Type B pancreatic cell (in vitro differentiated cells): ENCODE measurements around the gene C1QTNF9. TPM values are rescaled to one million over a fixed set of nuclear protein-coding genes. Genes with fewer than 3 reads are reported as not detected.

ENCODE experiments used
- DNase-seq: peaks from one replicate; pipeline ENCODE4 v3.0.0; 2021; ENCODE audit warnings: mixed read lengths; ENCODE audit not compliant: unreplicated experiment; ENCODE audit errors: extremely low spot score
- H3K27ac Mint-ChIP-seq: 2 replicates; pipeline ENCODE4 v1.8.0; 2021; ENCODE audit warnings: mild to moderate bottlenecking, mixed read lengths
- H3K27me3 Mint-ChIP-seq: 2 replicates; pipeline ENCODE4 v1.8.0; 2021; ENCODE audit warnings: mixed read lengths
- H3K36me3 Mint-ChIP-seq: 2 replicates; pipeline ENCODE4 v1.8.0; 2021; ENCODE audit warnings: mixed read lengths
- H3K4me1 Mint-ChIP-seq: one replicate; pipeline ENCODE4 v1.8.0; 2021; ENCODE audit warnings: mixed read lengths; ENCODE audit not compliant: unreplicated experiment
- H3K4me3 Mint-ChIP-seq: 2 replicates; pipeline ENCODE4 v1.8.0; 2021; ENCODE audit warnings: mild to moderate bottlenecking, mixed read lengths
- H3K9me3 Mint-ChIP-seq: 2 replicates; pipeline ENCODE4 v1.8.0; 2021; ENCODE audit warnings: mixed read lengths
- CTCF ChIP-seq: fragments of 200-600 bp; sonication (generic); conservative IDR thresholded peaks from 2 replicates; pipeline ENCODE4 v1.5.0; 2021; ENCODE audit warnings: antibody characterized with exemption, mild to moderate bottlenecking
- total RNA-seq: library from RNA; stranded (reverse); gene quantifications from 2 replicates; pipeline ENCODE4 v1.2.1, GENCODE V29; 2021; ENCODE audit warnings: low replicate concordance

The C1QTNF9 gene
- total RNA-seq, 1 donor from 2014 or later: not detected

DNA sequence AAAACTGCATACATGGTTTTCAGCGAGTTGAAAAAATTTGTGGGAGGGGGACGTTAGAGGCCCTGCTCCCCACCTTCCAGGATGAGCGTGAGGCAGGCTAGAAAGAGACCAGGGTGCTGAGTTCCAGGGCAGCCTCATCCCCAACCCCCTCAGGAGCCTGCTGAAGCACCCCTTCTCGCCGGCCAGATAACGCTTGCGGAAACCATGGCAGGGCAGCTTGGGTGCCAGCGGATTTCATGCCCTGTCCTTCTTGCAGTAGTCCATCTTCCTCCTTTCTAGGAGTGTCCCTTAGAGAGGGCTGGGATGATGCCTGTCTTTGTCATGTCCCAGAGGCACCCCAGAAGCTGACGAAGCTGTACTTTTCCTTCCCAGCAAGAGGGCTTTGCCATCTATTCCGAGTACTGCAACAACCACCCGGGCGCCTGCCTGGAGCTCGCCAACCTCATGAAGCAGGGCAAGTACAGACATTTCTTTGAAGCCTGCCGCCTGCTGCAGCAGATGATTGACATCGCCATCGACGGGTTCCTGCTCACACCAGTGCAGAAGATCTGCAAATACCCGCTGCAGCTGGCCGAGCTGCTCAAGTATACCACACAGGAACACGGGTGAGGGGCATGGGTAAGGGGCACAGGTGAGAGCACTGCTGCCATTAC, 19.0 kb upstream of the C1QTNF9 start:
- no peak overlapping the region for H3K27ac Mint-ChIP-seq
- H3K9me3 Mint-ChIP-seq: no peaks in the 10 kb centered on the region
- peaks cover 25% of the 10 kb centered on the region for H3K36me3 Mint-ChIP-seq
- peaks cover 7% of the 10 kb centered on the region for H3K4me1 Mint-ChIP-seq
- DNase-seq: no peak
- H3K27me3 Mint-ChIP-seq: peaks cover 2% of the 10 kb centered on the region
- TF ChIP-seq CTCF: no peak
- H3K4me3 Mint-ChIP-seq: no peak overlapping the region

DNA sequence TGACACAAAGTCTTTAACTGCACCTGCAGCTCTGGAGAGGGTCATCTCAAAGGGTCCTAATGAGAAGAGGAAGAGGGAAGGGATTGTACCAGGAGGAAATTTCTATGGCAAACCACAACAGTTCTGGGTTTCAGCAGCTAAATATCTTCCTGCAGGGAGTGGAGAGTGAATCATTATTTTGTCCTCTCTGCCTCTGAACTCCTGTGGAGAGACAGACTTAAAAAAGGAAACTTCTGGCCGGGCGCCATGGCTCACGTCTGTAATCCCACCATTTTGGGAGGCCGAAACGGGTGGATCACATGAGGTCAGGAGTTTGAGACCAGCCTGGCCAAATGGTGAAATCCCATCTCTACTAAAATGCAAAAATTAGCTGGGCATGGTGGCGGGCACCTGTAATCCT, 16.9 kb upstream of the C1QTNF9 start:
- H3K36me3 Mint-ChIP-seq: peaks cover 30% of the 10 kb centered on the region
- H3K27me3 Mint-ChIP-seq: peaks cover 2% of the 10 kb centered on the region
- TF ChIP-seq CTCF: no peak
- no peaks in the 10 kb centered on the region for H3K9me3 Mint-ChIP-seq
- H3K4me1 Mint-ChIP-seq: peaks cover 7% of the 10 kb centered on the region
- H3K27ac Mint-ChIP-seq: no peak overlapping the region
- no peak for DNase-seq
- H3K4me3 Mint-ChIP-seq: no peak overlapping the region

GRCh38 chr13:24293746-24294145, 15.6 kb upstream of the C1QTNF9 start:
- Mint-ChIP-seq H3K9me3 (no peaks in the 10 kb centered on the region), H3K4me3 (peak overlapping the region; percentile 50), H3K27me3 (peaks cover 2% of the 10 kb centered on the region), H3K27ac (peak overlapping the region; percentile 36), H3K4me1 (peaks cover 7% of the 10 kb centered on the region), H3K36me3 (peaks cover 29% of the 10 kb centered on the region)
- DNase-seq: no peak
- no peak for TF ChIP-seq CTCF

DNA sequence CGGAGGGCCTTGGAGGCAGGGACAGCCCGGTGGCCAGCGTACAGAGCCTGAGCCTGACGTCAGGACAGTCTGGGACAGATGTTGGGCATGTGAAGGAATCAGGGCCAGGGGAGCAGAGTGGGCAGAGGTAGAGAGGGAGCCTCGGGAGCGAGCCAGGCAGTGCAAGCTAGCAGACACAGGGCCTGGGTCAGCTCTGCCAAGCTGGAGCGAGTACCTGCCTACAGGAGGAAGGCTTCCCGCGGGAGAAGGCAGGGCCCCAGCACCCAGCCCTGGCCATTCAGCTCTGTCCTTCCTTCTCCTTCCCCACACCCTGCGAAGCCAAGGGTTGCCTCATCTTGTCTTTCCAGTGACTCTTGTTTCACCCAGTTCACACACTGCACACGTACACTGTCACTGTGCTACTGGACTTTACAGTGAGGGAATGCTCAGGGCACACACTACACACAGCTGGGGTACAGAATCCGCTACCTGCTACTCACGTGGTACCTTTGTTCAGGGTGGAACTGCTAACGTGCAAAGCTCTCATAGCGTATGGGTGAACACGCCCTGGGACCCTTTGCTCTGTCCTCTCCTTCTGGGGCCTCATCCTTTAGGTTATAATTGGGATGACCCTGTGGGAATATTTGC, 9.8 kb upstream of the C1QTNF9 start:
- TF ChIP-seq CTCF: no peak
- Mint-ChIP-seq H3K9me3 (no peaks in the 10 kb centered on the region), H3K27ac (peak overlapping the region; percentile 29), H3K27me3 (no peaks in the 10 kb centered on the region), H3K36me3 (peaks cover 22% of the 10 kb centered on the region), H3K4me1 (no peaks in the 10 kb centered on the region), H3K4me3 (no peak overlapping the region)
- no peak for DNase-seq

GRCh38 chr13:24301434-24301833, 7.9 kb upstream of the C1QTNF9 start:
- Mint-ChIP-seq H3K4me3 (no peak overlapping the region), H3K9me3 (no peaks in the 10 kb centered on the region), H3K4me1 (peaks cover 5% of the 10 kb centered on the region), H3K27ac (no peak overlapping the region), H3K36me3 (peaks cover 22% of the 10 kb centered on the region), H3K27me3 (no peaks in the 10 kb centered on the region)
- no peak for DNase-seq
- TF ChIP-seq CTCF: no peak
